Right lung (tissue), 10 donors: Measurements from ENCODE around the gene MYCL. TPM values are rescaled to one million over a fixed set of nuclear protein-coding genes. Genes with fewer than 3 reads are reported as not detected.
A peak's percentile ranks its signal among the peaks of the same experiment; 100 is the strongest.

Source experiments
- DNase-seq, 2 donors: peaks; one replicate each; pipeline ENCODE4 v3.0.0-alpha.2; 2013
- long read RNA-seq, 8 donors: transcript quantifications; one replicate each; lab custom pipeline, GENCODE V29; 2026
- polyA plus RNA-seq, 5 donors: library from polyadenylated mRNA; unstranded; fragments of 120-200 nt; gene quantifications; one replicate each; pipeline versions ENCODE4 v1.2.1 to v1.2.3, GENCODE V29; 2013; ENCODE audit warnings: inconsistent platforms in 1 of 5, low replicate concordance in 1 of 5; ENCODE audit not compliant: insufficient read length in 5 of 5, insufficient read depth in 1 of 5

Gene MYCL
- polyA plus RNA-seq: 10 to 100 TPM in 3 of 5 donors, 1 to 10 TPM in 2; 8.6 to 12.5 (median 10.9) TPM
- long read RNA-seq, donor 1, transcript MYCL-202 (2 exons, 1,688 nt): major isoform, 6 of 12 reads
- long read RNA-seq, donor 1, transcript MYCL-203 (3 exons, 3,256 nt): major isoform, 6 of 12 reads
- long read RNA-seq, donor 1, partial matches to known transcripts: 0 of 12 reads
- long read RNA-seq, donor 1, other reads (novel, unspliced or antisense): 0 of 12 reads
- long read RNA-seq, donor 2, partial matches to known transcripts: 0 of 3 reads
- long read RNA-seq, donor 2, other reads (novel, unspliced or antisense): 0 of 3 reads
- long read RNA-seq, donor 3, partial matches to known transcripts: 119 of 143 reads
- long read RNA-seq, donor 3, other reads (novel, unspliced or antisense): 17 of 143 reads
- long read RNA-seq, donor 4, partial matches to known transcripts: 0 of 4 reads
- long read RNA-seq, donor 4, other reads (novel, unspliced or antisense): 0 of 4 reads
- long read RNA-seq, donor 5, partial matches to known transcripts: 0 of 6 reads
- long read RNA-seq, donor 5, other reads (novel, unspliced or antisense): 0 of 6 reads
- long read RNA-seq, donor 6, partial matches to known transcripts: 0 of 4 reads
- long read RNA-seq, donor 6, other reads (novel, unspliced or antisense): 0 of 4 reads
- long read RNA-seq, donor 7, partial matches to known transcripts: 0 of 4 reads
- long read RNA-seq, donor 7, other reads (novel, unspliced or antisense): 0 of 4 reads
- long read RNA-seq, donor 8, partial matches to known transcripts: 0 of 3 reads
- long read RNA-seq, donor 8, other reads (novel, unspliced or antisense): 0 of 3 reads

- DNase-seq: peak; percentile 73 to 77
Measured at GRCh38 chr1:39901714-39902459, at the start of gene MYCL. Gene MYCL, minus strand, starts transcription at chr1:39901917. Its CDS starts 483 bp downstream, at chr1:39901434.

GRCh38 chr1:39949891-39950290 is 48.2 kb upstream of the MYCL start:
- DNase-seq: no peak

GRCh38 chr1:39947260-39947659 is 45.5 kb upstream of the MYCL start:
- DNase-seq: no peak

GRCh38 chr1:39946216-39946615 is 44.5 kb upstream of the MYCL start:
- DNase-seq: no peak

GRCh38 chr1:39944410-39945112 is 42.8 kb upstream of the MYCL start:
- no peak for DNase-seq

GRCh38 chr1:39943471-39944290 is 42.0 kb upstream of the MYCL start:
- no peak for DNase-seq

- DNase-seq: no peak
Measured at GRCh38 chr1:39940980-39941871, 39.5 kb upstream of the MYCL start.

GRCh38 chr1:39940253-39940652 is 38.5 kb upstream of the MYCL start:
- no peak for DNase-seq

- no peak for DNase-seq
Measured at GRCh38 chr1:39938856-39939255, 37.1 kb upstream of the MYCL start.

- DNase-seq: no peak
Measured at GRCh38 chr1:39936724-39937491, 35.2 kb upstream of the MYCL start.

GRCh38 chr1:39933956-39934941 is 32.5 kb upstream of the MYCL start:
- DNase-seq: peak; percentile 67 to 81

- no peak for DNase-seq
Measured at GRCh38 chr1:39928809-39929587, 27.3 kb upstream of the MYCL start.

- no peak for DNase-seq
Measured at GRCh38 chr1:39927538-39927937, 25.8 kb upstream of the MYCL start.

- DNase-seq: no peak
Measured at GRCh38 chr1:39926820-39927219, 25.1 kb upstream of the MYCL start.

- DNase-seq: no peak
Measured at GRCh38 chr1:39926343-39926793, 24.7 kb upstream of the MYCL start.

GRCh38 chr1:39925721-39926342 is 24.1 kb upstream of the MYCL start:
- no peak for DNase-seq
